ENCODE data around the gene CTCF.

The CTCF gene

DNA sequence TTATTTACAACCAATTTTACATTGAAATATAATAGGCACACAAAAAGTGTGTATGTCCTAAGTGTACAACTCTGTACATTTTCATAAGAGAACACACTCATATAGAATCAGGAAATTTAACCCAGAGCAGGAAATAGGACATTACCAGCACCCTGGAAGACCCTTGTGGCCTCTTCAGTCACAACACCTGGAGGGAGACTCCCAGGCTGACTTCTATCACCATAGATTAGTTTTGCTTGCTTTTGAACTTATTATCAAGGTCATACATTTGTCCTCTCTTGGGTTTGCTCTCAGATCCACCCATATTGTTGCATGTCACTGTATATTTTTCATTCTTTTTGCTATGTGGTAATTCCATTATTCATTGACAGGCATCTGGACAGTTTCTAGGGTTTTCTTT lies 27.9 kb upstream of the CTCF start:
- ATAC-seq, result no peak

DNA sequence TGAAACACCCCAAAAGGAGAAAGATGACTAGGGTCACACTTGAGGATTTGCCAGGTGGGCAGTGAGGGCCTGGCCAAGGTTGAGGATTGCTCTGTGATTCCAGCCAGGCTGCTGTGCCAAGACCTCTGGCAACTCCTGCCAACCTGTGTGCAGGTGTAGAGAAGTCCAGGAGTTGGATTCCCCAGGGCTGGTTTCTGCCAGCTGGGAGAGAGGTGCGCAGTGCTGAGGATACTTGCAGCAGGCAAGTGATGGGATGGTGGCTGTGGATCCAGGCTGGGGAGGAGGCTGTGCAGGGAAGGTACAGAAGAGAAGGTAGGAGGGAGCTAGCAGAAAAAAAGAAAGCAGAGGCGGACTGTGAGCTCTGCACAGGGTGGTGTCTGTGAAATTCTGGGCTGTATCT lies 27.1 kb upstream of the CTCF start:
- ATAC-seq, result no peak

DNA sequence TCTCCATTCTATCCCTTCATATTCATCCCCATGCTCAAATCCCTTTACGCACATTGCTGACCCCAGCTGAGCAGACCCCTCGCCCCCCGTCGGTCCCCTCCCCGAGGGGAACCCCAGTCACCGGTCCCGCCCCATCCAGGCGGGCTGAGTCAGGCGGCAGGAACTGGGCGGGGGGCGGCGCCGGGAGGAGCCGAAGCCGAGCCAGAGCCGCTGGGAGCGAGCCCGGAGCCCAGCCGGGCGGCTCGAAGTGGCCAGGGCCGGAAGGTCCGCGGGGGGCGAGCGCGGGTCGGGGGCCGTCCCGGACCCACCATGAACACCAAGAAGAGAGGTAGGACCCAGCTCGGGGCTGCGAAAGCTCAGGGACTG lies 25.1 kb upstream of the CTCF start:
- ATAC-seq, result peak; percentile 62 to 69

DNA sequence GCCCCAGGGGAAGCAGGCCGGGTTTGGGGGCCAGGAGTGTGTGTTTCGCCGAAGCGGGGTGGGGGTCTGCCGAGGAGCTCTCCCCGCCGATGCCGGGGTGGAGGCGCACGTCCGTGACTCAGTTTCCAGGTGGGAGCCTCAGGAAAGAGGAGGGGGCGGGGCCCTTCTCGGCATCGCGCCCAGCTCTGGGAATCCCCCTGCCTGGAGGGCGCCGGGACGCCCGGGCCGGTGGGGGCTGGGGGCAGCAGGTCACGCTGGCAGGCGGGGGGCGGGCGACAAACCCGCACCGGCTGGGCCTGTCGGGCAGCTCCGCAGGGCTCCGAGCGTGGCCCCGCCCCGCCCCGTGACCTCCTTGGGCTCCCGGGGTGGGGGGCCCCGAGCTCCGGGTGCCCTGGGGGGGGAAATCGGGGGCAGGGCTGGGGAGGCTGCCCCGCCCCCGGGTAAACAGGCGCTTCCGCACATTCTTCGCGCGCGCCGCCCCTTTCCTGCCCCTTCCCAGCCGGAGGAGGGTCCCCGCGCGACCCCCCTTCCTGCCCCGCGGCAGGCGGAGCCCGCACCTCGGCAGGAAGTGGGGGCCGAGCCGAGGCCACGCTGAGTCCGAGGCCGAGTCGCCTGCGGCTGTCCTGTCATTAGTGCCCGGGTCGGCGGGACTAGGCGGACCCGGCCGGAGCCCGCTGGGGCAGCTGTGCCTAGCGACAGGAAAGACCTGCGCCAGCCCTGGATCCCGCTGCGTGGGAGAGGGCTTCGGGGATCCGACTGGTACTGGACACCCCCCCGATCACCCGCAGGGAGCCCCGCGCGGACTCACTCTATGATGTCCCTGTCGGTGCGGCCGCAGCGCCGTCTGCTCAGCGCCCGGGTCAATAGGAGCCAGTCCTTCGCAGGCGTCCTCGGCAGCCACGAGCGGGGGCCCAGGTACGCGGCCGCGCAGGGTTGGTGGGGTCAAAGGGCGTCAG lies 24.4 kb upstream of the CTCF start:
- ATAC-seq, result peak; percentile 40 to 44

DNA sequence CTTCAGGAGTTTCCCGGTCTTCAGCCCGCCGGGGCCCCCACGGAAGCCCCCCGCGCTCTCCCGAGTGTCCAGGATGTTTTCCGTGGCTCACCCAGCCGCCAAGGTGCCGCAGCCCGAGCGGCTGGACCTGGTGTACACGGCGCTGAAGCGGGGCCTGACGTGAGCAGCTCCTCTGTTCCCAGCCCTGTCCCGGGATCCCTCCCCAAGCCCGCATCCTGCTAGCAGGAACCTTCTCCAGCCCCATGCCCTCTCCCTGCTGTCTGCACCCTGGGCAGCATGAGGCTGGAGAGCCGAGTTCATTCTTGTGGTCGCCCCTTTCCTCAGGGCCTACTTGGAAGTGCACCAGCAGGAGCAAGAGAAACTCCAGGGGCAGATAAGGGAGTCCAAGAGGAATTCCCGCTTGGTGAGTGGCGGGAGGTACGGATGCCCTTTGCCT lies 23.6 kb upstream of the CTCF start:
- no peak for ATAC-seq

DNA sequence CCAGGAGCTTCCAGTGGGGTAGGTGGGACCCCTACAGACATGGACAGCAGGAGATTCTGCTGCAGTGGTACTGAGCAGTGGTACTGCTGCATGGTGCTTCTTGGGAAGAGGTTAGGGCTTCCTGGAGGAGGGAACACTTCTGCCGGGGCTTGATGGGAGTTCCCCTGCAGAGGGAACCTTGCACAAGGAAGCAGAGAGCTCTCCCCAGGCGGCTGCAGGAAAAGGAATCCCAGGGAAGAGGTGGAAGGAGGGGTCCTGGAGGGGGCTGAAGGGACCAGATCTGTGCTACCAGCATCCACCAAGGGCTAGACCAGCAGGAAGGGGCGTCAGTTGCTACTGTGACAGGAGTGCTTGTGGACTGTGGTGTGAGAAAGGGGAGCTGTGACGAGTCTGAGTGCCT lies 23.1 kb upstream of the CTCF start:
- ATAC-seq, result no peak

DNA sequence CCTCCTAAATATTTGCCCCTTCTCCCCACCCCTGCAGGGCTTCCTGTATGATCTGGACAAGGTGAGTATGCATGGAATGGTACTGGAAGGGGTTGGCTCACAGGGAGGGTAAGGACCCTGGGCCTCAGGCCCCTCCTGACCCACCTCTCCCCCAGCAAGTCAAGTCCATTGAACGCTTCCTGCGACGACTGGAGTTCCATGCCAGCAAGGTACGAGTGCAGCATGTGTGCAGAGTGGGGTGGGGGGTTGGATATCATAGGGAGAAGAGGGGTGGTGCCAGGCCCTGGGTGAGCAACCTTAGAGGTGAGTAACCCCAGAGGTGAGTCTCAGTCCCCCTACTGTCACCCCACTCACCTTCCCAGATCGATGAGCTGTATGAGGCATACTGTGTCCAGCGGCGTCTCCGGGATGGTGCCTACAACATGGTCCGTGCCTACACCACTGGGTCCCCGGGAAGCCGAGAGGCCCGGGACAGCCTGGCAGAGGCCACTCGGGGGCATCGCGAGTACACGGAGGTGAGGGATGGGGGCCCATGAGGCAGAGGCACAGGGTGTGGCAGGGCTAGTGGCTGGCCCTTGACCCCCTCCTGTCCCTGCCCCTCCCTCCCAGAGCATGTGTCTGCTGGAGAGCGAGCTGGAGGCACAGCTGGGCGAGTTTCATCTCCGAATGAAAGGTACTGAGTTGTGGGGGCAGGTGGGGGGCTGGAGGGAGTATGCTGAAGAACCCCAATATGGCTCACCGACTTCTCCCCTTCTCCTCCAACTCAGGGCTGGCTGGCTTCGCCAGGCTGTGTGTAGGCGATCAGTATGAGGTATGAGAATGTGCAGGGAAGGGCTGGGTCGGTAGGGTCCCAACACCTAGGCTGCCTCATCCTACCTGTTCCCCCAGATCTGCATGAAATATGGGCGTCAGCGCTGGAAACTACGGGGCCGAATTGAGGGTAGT lies 22.4 kb upstream of the CTCF start:
- no peak for ATAC-seq

DNA sequence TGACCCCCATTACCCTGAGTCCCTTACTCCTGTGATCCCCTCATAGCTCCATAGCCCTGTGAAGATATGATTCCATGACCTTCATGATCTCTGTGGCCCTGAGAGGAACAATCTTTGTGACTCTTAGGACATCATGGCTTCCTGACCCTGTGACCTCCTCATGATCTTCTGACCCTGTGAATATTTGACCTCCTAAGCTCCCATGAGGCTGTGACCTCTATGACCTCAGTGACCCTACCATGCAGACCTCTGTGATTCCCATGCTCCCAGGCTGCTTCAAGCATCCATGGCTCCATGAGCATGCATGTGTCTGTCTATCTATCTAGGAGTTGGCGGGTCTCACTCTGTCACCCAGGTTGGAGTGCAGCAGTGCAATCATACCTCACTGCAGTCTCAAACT lies 21.6 kb upstream of the CTCF start:
- no peak for ATAC-seq

DNA sequence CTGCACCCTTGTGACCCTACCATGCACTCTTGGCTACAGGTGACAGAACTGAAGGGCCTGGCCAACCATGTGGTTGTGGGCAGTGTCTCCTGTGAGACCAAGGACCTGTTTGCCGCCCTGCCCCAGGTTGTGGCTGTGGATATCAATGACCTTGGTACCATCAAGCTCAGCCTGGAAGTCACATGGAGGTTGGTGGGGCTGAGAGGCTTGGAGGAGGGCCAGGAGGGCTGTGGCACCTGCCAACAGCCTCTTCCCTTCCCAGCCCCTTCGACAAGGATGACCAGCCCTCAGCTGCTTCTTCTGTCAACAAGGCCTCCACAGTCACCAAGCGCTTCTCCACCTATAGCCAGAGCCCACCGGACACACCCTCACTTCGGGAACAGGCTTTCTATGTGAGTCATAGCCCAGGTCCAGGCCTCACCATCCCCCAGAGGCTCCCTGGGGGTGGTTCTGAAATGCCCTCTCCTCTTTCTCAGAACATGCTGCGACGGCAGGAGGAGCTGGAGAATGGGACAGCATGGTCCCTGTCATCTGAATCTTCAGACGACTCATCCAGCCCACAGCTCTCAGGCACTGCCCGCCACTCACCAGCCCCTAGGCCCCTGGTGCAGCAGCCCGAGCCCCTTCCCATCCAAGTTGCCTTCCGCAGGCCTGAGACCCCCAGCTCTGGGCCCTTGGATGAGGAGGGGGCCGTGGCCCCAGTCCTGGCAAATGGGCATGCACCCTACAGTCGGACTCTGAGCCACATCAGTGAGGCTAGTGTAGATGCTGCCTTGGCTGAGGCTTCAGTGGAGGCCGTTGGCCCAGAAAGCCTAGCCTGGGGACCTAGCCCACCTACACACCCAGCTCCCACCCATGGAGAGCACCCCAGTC lies 20.7 kb upstream of the CTCF start:
- ATAC-seq, result no peak

DNA sequence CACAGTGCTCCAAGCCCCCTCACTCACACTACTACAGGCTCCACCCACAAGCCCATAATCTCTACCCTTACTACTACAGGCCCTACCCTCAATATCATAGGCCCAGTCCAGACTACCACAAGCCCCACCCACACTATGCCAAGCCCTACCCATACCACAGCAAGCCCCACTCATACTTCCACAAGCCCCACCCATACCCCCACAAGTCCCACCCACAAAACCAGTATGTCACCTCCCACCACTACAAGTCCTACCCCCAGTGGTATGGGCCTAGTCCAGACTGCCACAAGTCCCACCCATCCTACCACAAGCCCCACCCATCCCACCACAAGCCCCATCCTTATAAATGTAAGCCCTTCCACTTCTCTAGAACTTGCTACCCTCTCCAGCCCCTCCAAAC lies 19.9 kb upstream of the CTCF start:
- ATAC-seq, result peak; percentile 74 to 76

DNA sequence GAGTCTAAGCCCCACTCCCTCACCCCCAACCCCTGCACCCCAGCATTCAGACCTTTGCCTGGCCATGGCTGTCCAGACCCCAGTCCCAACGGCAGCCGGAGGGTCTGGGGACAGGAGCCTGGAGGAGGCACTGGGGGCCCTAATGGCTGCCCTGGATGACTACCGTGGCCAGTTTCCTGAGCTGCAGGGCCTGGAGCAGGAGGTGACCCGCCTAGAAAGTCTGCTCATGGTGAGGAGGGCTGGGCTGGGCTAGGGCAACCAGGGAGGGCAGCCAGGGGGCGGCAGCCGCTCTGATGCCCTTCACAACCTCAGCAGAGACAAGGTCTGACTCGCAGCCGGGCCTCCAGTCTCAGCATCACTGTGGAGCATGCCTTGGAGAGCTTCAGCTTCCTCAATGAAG lies 19.3 kb upstream of the CTCF start:
- no peak for ATAC-seq

DNA sequence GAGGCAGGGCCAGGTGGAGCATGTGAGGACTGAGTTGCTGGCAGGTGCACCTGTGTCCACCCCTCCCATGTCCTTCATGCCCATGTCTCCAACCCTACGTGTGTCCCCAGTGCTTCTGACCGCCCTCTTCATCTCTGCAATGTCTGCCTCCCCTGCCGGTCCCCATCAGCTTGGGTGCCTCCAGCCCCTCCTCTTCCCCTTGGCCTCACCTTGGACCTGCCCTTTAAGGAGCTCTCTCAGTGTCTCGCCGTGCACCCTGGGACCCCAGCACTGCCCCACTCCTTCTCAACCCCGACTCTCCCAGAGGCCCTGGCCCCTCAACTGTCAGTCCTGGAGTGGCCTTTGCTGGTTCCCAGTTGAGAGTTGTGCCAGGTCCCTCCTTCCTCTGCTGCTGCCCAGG lies 18.7 kb upstream of the CTCF start:
- no peak for ATAC-seq

DNA sequence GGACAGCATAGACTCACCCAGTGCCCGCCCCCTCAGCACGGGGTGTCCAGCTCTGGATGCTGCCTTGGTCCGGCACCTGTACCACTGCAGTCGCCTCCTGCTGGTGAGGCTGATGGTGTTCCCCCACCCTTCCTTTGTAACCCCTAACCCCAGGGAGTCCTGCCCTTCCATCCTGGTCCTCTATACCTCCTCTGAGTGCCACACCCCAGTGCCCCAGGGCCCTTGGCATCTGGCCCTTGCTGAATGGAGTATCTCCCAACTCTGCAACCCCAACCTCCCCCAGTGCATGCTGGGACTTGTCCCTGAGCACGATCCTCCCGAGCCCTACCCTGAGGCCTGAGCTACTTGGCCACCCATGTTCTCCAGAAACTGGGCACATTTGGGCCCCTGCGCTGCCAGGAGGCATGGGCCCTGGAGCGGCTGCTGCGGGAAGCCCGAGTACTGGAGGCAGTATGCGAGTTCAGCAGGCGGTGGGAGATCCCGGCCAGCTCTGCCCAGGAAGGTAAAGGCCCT lies 17.9 kb upstream of the CTCF start:
- ATAC-seq, result no peak

DNA sequence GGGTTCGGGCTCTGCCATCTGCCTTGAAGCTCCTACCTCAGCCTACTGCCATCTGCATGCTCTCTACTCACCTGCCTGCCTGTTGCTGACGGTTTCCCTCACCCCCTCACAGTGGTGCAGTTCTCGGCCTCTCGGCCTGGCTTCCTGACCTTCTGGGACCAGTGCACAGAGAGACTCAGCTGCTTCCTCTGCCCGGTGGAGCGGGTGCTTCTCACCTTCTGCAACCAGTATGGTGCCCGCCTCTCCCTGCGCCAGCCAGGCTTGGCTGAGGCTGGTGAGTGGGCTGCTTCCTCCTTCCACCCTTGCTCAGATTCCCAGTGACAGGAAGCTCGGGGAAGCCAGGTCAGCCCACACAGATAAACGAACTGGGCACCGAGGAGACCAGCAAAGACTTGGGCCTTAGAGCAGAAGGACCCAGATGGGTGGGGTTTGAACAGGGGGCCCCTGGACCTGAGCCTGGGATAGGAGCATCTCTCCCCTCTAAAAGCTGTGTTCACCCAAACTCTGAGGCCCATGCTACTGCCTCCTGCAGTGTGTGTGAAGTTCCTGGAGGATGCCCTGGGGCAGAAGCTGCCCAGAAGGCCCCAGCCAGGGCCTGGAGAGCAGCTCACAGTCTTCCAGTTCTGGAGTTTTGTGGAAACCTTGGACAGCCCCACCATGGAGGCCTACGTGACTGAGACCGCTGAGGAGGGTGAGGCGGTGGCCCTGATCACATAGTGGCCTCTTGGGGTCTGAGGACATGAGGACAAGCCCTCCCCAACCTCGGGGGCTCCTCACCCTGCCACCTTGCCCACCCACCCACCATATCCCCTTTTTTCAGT lies 17.3 kb upstream of the CTCF start:
- ATAC-seq, result no peak

DNA sequence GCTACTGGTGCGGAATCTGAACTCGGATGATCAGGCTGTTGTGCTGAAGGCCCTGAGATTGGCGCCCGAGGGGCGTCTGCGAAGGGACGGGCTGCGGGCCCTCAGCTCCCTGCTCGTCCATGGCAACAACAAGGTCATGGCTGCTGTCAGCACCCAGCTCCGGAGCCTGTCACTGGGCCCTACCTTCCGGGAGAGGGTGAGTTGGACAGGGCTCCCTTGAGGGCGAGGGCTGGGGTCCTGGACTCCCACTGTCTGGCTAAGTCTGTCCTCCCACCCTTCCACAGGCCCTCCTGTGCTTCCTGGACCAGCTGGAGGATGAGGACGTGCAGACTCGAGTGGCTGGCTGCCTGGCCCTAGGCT lies 16.7 kb upstream of the CTCF start:
- ATAC-seq, result no peak

DNA sequence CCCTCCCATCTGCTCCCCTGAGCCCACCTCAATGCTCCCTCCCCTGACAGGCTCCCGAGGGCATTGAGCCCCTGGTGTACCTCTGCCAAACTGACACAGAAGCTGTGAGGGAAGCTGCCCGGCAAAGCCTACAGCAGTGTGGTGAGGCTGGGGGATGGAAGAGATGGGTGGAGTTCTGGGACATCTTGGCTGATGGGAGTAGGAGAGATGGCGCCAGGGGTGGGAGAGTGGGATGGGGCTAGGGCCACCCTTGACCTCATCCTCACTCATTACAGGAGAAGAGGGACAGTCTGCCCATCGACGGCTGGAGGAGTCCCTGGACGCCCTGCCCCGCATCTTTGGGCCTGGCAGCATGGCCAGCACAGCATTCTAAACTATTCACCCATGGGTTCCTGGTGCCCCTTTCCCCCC lies 16.2 kb upstream of the CTCF start:
- ATAC-seq, result no peak

DNA sequence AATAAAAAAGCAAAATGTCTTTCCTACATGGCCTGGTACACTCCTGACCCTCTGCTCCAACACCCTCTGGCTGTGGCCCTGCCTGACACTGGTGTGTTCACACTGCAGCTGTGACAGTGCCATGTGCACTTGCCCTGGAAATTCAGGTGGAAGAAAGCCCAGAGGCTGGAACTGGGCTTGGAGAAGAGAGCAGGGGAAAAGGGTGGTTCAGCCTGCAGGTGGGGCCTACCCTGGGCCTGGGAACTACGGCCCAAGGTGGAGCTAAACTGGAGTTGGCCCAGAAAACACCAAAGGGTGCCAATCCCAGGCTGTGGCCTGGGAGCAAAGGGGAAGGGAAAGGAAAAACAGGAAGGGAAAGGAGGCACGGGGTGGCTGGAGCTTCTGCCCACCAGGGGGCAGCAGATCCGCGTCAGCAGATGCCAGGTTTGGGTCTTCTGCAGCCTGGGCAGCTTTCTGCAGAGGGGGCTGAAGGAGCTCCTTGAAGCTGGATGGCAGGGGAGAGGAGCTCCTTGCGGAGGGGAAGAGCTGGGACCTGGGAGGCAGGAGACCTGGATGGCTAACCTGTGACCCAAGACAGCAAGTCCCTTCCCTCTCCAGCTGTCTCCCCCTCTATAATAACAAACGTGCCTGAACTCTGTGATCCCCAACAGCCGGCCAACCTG lies 15.4 kb upstream of the CTCF start:
- ATAC-seq, result peak; percentile 57 to 64

DNA sequence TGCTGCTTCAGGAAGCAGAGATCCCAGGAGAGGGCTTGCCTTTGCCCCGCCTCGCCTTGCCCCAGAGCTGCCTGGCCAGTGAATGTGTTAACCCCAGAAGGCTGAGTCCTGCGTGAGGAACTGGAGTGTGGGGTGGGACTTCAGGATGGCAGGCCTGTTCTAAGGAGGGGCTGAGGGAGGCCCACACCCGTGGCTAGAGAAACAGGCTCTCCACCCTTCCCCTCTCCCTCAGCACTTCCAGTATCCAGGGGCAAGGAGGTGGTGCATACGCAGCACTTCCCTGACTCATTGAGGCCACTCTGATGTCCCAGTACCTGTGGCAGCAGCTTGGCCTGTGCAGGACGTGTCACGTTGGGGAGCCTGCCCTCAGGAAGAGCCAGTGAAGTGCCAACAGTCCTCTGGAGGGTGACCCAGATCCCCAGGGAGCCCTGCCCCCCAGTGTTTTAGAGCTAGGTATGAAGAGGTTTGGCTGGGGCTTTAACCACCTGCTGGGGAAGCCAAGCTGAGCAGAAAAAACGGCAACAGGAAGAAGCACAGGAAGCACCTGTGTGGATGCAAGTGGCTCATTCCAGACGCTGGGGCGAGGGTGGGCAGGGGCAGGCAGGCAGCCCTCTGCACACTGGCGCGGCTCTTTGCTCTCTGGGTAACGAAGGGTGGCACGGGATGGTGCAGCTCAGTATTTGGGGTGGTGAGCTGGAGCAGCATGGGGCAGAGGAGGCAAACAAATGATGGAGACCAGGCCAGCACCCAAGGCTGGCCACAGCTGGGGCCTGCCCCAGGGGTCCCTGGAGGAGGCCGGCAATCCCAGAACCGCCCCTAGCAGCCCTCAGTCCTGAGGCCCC lies 14.7 kb upstream of the CTCF start:
- peak; percentile 12 to 32 for ATAC-seq

DNA sequence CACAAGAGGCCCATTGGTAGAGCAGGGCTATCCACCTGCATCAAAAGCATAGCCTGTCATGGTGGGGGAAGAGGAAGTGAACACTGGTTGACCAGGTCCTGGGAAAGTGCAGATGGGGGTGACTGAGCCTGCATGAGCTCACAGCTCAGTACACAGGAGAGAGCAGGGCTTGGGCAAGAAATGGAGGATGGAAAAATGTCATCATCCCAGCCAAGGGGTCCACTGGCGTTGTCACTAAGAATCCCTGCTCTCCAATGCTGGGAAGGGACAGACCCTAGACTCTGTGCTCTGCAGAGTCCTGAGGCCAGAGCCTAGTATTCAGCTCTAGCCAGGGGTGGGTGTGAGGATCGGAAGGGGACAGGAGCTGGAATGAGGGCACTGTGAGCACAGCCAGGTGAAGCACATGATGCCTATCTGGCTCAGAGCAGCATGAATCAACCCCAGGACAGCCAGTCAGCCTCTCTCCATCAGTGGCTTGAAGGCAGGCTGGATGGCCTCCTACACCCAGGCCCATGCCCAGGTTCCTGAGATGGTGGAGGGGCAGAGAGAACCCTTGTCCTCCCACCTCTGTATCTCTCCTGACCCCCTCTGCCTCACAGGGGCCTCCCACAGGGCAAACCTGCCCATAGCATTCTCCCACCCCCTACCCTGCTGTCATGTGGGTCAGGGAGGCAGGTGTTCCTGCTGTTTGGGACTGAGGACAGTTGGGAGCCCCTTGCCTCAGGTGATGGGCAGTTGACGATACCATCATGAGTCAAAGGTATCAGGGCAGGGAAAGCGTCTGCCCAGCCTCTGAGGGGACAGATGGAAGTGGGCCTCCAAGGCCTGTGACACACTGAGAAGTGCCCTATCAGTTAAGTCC lies 13.8 kb upstream of the CTCF start:
- ATAC-seq, result peak; percentile 30 to 48

Measured in activated CD4-positive, CD25-positive, alpha-beta regulatory T cell treated with anti-CD3 and anti-CD28 coated beads, Interleukin-2, amount 50 U/mL, for 24 hours (primary cell).